A673 (cell line): ENCODE measurements around the gene SEPTIN8. TPM values are rescaled to one million over a fixed set of nuclear protein-coding genes. Genes with fewer than 3 reads are reported as not detected.

Source experiments
- BruUV-seq: library from RNA; stranded (reverse); fragments of 400-500 nt; replicated peaks from 2 replicates; lab custom pipeline; 2021; lab: Mats Ljungman, UMichigan
- CTCF ChIA-PET: fragments of 300-600 bp; sonication (Branson Sonifier 250); formaldehyde crosslinking; loops from one replicate; lab custom pipeline; 2022; ENCODE audit warnings: antibody characterized with exemption; lab: Charles Lee
- POLR2A ChIA-PET: fragments of 300-600 bp; sonication (Branson Sonifier 250); formaldehyde crosslinking; loops from one replicate; lab custom pipeline; 2022; ENCODE audit warnings: antibody characterized with exemption; ENCODE audit not compliant: low non-redundant PET; lab: Charles Lee
- DNase-seq: peaks from one replicate; pipeline ENCODE4 v3.0.0-alpha.2; 2015; ENCODE audit warnings: low spot score
- H3K27ac ChIP-seq: fragments of 200-600 bp; sonication (generic); 2 replicates; pipeline ENCODE4 v1.5.1; 2016; ENCODE audit warnings: mixed run types, low read depth, mild to moderate bottlenecking, mixed read lengths, antibody characterized with exemption, low read length; ENCODE audit not compliant: poor library complexity, severe bottlenecking
- H3K27me3 ChIP-seq: fragments of 200-600 bp; sonication (generic); replicated peaks from 2 replicates; pipeline ENCODE4 v1.6.1; 2017; ENCODE audit warnings: mixed run types, low read depth, mild to moderate bottlenecking, mixed read lengths, antibody characterized with exemption, low read length; ENCODE audit not compliant: insufficient read depth, poor library complexity
- H3K36me3 ChIP-seq: fragments of 200-600 bp; sonication (generic); 2 replicates; pipeline ENCODE4 v1.6.1; 2016; ENCODE audit warnings: mixed run types, mild to moderate bottlenecking, mixed read lengths, antibody characterized with exemption, low read length; ENCODE audit not compliant: insufficient read depth, poor library complexity, severe bottlenecking
- H3K4me1 ChIP-seq: fragments of 200-600 bp; sonication (generic); 2 replicates; pipeline ENCODE4 v1.6.1; 2017; ENCODE audit warnings: mixed run types, mild to moderate bottlenecking, mixed read lengths, antibody characterized with exemption, low read length; ENCODE audit not compliant: insufficient read depth, poor library complexity, severe bottlenecking
- H3K4me3 ChIP-seq: fragments of 200-600 bp; sonication (generic); 2 replicates; pipeline ENCODE4 v1.5.1; 2016; ENCODE audit warnings: low read depth, mixed run types, mild to moderate bottlenecking, mixed read lengths, low read length; ENCODE audit not compliant: poor library complexity, severe bottlenecking
- H3K9me3 ChIP-seq: fragments of 200-600 bp; sonication (generic); 2 replicates; pipeline ENCODE4 v1.6.1; 2016; ENCODE audit warnings: mixed run types, low read depth, mild to moderate bottlenecking, mixed read lengths, antibody characterized with exemption, low read length; ENCODE audit not compliant: poor library complexity, severe bottlenecking
- EZH2 ChIP-seq: fragments of 200-600 bp; sonication (generic); IDR thresholded peaks from 2 replicates; pipeline ENCODE4 v1.6.1; 2017; ENCODE audit warnings: borderline replicate concordance, low read depth, mild to moderate bottlenecking, mixed read lengths, antibody characterized with exemption, low read length; ENCODE audit not compliant: poor library complexity, severe bottlenecking
- intact Hi-C: fragments of 100-400 bp; cut with micrococcal nuclease; formaldehyde crosslinking; loops from one replicate; pipeline ENCODE4 v1.10.0; 2022; ENCODE audit not compliant: unreplicated experiment
- total RNA-seq: library from RNA; stranded (reverse); gene quantifications from 2 replicates; pipeline ENCODE4 v1.2.3, GENCODE V29; 2021
- TF ChIP-seq, protein P1 (sequence below): fragments of 300-800, 200-600 bp; sonication (generic); conservative IDR thresholded peaks from 2 replicates; pipeline ENCODE4 v1.5.1; 2017; ENCODE audit warnings: low read depth, mild to moderate bottlenecking, antibody characterized with exemption, low read length, moderate library complexity, mixed read lengths

The SEPTIN8 gene
- total RNA-seq, 1 experiment from 2014 or later = 26.4 TPM

DNA sequence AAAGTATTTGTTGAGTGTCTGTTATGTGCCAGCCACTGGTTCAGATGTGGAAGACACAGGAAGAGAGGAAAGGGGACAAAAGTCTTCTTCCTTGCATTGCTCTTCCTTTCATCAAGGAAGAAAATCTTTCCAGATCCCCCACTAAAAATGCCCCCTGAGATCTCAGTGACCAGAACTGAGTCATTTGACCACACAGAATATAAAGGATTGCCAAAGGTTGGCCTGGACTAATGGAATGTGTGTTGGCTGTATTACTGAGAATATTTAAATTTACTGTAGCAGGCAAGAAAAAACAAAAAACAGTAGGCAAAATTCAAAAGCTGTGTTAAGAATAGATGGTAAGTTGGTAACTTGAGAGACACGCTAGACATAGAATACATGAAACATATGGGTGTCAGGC is 10.0 kb upstream of the SEPTIN8 start:
- intact Hi-C loops = no loop called here
- ChIA-PET CTCF (no interaction called here), POLR2A (no interaction called here)
- DNase-seq = no peak
- Histone ChIP-seq H3K4me3 (no peak overlapping the region), H3K36me3 (no peaks in the 10 kb centered on the region), H3K27ac (no peak overlapping the region), H3K4me1 (no peaks in the 10 kb centered on the region), H3K9me3 (no peaks in the 10 kb centered on the region), H3K27me3 (no peaks in the 10 kb centered on the region)
- BruUV-seq = no TSS peak
- TF ChIP-seq, protein P1, sequence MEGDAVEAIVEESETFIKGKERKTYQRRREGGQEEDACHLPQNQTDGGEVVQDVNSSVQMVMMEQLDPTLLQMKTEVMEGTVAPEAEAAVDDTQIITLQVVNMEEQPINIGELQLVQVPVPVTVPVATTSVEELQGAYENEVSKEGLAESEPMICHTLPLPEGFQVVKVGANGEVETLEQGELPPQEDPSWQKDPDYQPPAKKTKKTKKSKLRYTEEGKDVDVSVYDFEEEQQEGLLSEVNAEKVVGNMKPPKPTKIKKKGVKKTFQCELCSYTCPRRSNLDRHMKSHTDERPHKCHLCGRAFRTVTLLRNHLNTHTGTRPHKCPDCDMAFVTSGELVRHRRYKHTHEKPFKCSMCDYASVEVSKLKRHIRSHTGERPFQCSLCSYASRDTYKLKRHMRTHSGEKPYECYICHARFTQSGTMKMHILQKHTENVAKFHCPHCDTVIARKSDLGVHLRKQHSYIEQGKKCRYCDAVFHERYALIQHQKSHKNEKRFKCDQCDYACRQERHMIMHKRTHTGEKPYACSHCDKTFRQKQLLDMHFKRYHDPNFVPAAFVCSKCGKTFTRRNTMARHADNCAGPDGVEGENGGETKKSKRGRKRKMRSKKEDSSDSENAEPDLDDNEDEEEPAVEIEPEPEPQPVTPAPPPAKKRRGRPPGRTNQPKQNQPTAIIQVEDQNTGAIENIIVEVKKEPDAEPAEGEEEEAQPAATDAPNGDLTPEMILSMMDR = no peak
- no peak for TF ChIP-seq EZH2

DNA sequence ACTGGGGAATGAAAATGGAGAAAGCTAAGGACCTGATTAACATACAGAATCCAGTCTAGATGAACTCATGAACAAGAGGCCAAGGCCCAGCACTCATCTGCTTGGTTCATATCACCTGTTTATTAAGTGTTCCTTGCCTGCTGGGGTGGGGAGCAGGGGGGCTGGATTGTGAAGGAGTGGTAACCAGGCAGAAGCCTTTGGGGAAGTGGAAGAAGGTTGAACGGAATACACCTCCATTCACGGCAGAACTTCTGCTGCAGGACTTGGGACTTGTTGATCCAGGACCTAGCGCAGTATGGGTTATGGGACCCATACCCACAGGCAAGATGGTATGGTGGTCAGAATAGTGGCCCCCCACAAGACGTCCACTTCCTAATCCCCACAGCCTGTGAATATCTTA is 8.8 kb upstream of the SEPTIN8 start:
- DNase-seq = no peak
- CTCF ChIA-PET = no interaction called here
- no peaks in the 10 kb centered on the region for H3K4me1 ChIP-seq
- no peaks in the 10 kb centered on the region for H3K36me3 ChIP-seq
- intact Hi-C loops = no loop called here
- no peaks in the 10 kb centered on the region for H3K9me3 ChIP-seq
- BruUV-seq = no TSS peak
- no peak overlapping the region for H3K4me3 ChIP-seq
- TF ChIP-seq, protein P1 = no peak
- no peak for TF ChIP-seq EZH2
- H3K27ac ChIP-seq = no peak overlapping the region
- no peaks in the 10 kb centered on the region for H3K27me3 ChIP-seq
- POLR2A ChIA-PET = interaction anchor here (0.6 kb wide), 1 partner anchor 33 kb away, joined by 3 read pairs; no protein-coding TSS in a partner anchor

DNA sequence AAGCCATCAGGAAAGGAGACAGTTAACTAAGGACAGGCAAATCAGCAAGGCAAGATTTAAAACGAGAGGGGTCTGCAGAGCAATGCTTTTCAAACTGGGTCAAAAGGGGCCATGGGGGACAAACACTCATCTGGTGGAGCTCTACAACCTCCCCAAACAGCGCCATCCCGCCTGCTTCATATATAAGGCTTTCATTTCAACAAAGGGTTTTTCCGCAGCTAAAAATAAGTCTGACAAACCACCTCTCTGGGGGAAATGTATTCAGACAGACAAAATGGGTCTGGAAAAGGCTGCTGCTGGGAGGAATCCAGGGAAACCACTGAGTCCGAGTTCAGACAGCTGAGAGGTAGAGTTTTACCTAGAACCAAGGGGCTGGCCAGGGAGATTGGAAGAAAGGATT is 8.3 kb upstream of the SEPTIN8 start:
- H3K36me3 ChIP-seq = no peaks in the 10 kb centered on the region
- ChIA-PET CTCF (no interaction called here), POLR2A (interaction anchor here (0.7 kb wide), 1 partner anchor 109 kb away, joined by 4 read pairs; no protein-coding TSS in a partner anchor)
- TF ChIP-seq EZH2 = no peak
- TF ChIP-seq, protein P1 = no peak
- intact Hi-C loops = no loop called here
- no peaks in the 10 kb centered on the region for H3K9me3 ChIP-seq
- no peak overlapping the region for H3K4me3 ChIP-seq
- no peaks in the 10 kb centered on the region for H3K27me3 ChIP-seq
- no peak for DNase-seq
- H3K4me1 ChIP-seq = no peaks in the 10 kb centered on the region
- H3K27ac ChIP-seq = no peak overlapping the region
- no TSS peak for BruUV-seq
